SK-N-MC (cell line): ENCODE data around the gene PLEKHA5.

Experiments
- EZH2 ChIP-seq: fragments of 200-600 bp; sonication (generic); IDR thresholded peaks from one replicate; pipeline ENCODE4 v1.6.1; 2017; ENCODE audit warnings: antibody characterized with exemption
- FOXP2 ChIP-seq: optimal IDR thresholded peaks from 2 replicates; pipeline ENCODE3; 2011; ENCODE audit warnings: mild to moderate bottlenecking, moderate library complexity; ENCODE audit not compliant: insufficient read depth; ENCODE audit errors: extremely low read length, control extremely low read depth
- POLR2AphosphoS5 ChIP-seq: IDR thresholded peaks from 2 replicates; pipeline ENCODE4 v1.6.1; 2012; ENCODE audit warnings: mild to moderate bottlenecking, low read depth, low read length, borderline replicate concordance

DNA sequence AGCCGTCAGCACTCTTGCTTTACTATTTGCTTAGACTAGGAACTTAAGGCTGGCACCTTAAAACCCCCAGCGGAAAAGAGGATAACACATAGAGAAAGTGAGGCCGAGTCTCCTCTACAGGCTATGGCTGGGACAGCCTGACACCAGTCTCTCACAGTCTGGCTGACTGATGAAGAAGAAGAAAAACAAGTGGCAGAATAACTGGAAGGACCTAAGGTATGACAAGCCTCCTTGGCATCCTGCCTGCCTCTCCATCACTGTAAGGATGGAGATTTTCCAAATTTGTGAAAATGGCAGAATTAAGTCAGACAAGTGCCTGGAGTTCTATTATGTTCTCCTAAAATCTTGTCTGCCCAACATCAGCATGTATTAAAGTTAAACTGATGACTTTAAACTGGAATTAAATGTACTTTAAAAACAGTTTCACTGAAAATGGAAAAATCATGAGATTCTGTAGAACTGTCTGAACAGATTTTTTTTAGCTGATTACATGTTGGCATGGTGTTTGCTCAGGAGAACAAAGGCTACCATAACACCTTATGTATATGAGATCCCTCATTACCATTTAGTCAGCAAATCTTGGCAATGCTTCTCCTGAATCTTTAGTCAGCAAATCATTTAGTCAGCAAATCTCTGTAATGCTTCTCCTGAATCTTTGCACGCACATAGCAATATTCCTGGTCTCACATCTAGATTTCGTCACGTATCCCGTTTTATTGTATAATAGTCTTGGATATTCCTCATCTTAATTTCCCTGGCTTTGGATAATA, 169.5 kb downstream of the PLEKHA5 start:
- TF ChIP-seq POLR2AphosphoS5: peak; percentile 57; the same call in 1 of the 2 replicates
- TF ChIP-seq EZH2: no peak
- TF ChIP-seq FOXP2: no peak
